HCT116 (cell line): Measurements from ENCODE around the gene PRKN. TPM values are rescaled to one million over a fixed set of nuclear protein-coding genes. Genes with fewer than 3 reads are reported as not detected.

Source experiments
- ATAC-seq: fragments of 200-7000 bp; cut with Tn5 transposase; 2 replicates; pipeline ENCODE4 v1.9.1; 2020; ENCODE audit warnings: mild to moderate bottlenecking, moderate library complexity
- BruUV-seq: library from RNA; stranded (reverse); fragments of 400-500 nt; replicated peaks from 2 replicates; lab custom pipeline; 2021; lab: Mats Ljungman, UMichigan
- CTCF ChIA-PET: fragments of 300-600 bp; sonication (Branson Sonifier 250); formaldehyde crosslinking; loops from one replicate; lab custom pipeline; 2021; ENCODE audit warnings: antibody characterized with exemption; lab: Charles Lee
- POLR2A ChIA-PET: fragments of 300-600, 350-600 bp; sonication (Branson Sonifier 250); formaldehyde crosslinking; loops from one replicate; lab custom pipeline; 2021; ENCODE audit warnings: antibody characterized with exemption; lab: Charles Lee
- RAD21 ChIA-PET, 2 experiments: fragments of 300-600 bp; sonication (Branson Sonifier 250); formaldehyde crosslinking; loops; one replicate each; lab custom pipeline; 2023; ENCODE audit warnings: low total read pairs in 2 of 2; ENCODE audit not compliant: uncharacterized antibody in 2 of 2, unreplicated experiment in 2 of 2, low non-redundant PET in 1 of 2; lab: Charles Lee
- DNase-seq: peaks from one replicate; pipeline ENCODE4 v3.0.0-alpha.2; 2010; ENCODE audit warnings: low read depth, low spot score
- H2AFZ ChIP-seq: fragments of 200-600 bp; shearing (Covaris generic), sonication (generic); 2 replicates; pipeline ENCODE4 v1.6.1; 2017; ENCODE audit warnings: low read depth, mixed run types, mixed read lengths, antibody characterized with exemption, low read length; ENCODE audit not compliant: poor library complexity, severe bottlenecking
- H3K27ac ChIP-seq: 2 replicates; pipeline ENCODE4 v1.5.1; 2012; ENCODE audit warnings: low read depth, low read length
- H3K27me3 ChIP-seq: fragments of 200-600 bp; sonication (generic); 2 replicates; pipeline ENCODE4 v1.6.1; 2016; ENCODE audit warnings: mixed run types, low read length, mixed read lengths; ENCODE audit not compliant: insufficient read depth
- H3K36me3 ChIP-seq, 2 experiments: fragments of 200-500 bp in 1 of 2; fragments of 200-600 bp in 1 of 2; sonication (Bioruptor generic) in 1 of 2; sonication (generic) in 1 of 2; 2 replicates each; pipeline versions ENCODE4 v1.5.1 to v1.6.1; 2014 to 2016; ENCODE audit warnings: low read length in 2 of 2, inconsistent platforms in 1 of 2, mixed read lengths in 1 of 2, mixed run types in 1 of 2; ENCODE audit not compliant: insufficient read depth in 2 of 2, control insufficient read depth in 1 of 2
- H3K4me1 ChIP-seq, 2 experiments: fragments of 200-600 bp in 1 of 2; sonication (generic) in 1 of 2; 2 replicates each; pipeline versions ENCODE4 v1.5.1 to v1.6.1; 2012 to 2017; ENCODE audit warnings: low read length in 2 of 2, inconsistent platforms in 1 of 2, mild to moderate bottlenecking in 1 of 2, mixed read lengths in 1 of 2, mixed run types in 1 of 2, moderate library complexity in 1 of 2; ENCODE audit not compliant: insufficient read depth in 2 of 2, control insufficient read depth in 1 of 2
- H3K4me2 ChIP-seq: fragments of 200-600 bp; sonication (generic); 2 replicates; pipeline ENCODE4 v1.6.1; 2017; ENCODE audit warnings: mixed run types, low read length, mixed read lengths
- H3K4me3 ChIP-seq, 2 experiments: fragments of 200-600 bp in 1 of 2; sonication (generic) in 1 of 2; replicated peaks in 1 of 2; 2 replicates each; pipeline ENCODE4 v1.5.1; 2011 to 2016; ENCODE audit warnings: low read length in 2 of 2, control low read depth in 1 of 2, low read depth in 1 of 2, mild to moderate bottlenecking in 1 of 2, mixed read lengths in 1 of 2, mixed run types in 1 of 2
- H3K79me2 ChIP-seq: fragments of 200-600 bp; sonication (generic); 2 replicates; pipeline ENCODE4 v1.6.1; 2017; ENCODE audit warnings: mild to moderate bottlenecking, mixed run types, low read length, moderate library complexity, mixed read lengths; ENCODE audit not compliant: insufficient read depth
- H3K9ac ChIP-seq: fragments of 200-600 bp; sonication (generic); 2 replicates; pipeline ENCODE4 v1.6.1; 2016; ENCODE audit warnings: low read length, mixed read lengths
- H3K9me2 ChIP-seq: fragments of 200-600 bp; sonication (generic), shearing (Covaris generic); 2 replicates; pipeline ENCODE4 v1.6.1; 2017; ENCODE audit warnings: mixed run types, mild to moderate bottlenecking, moderate library complexity; ENCODE audit not compliant: insufficient read depth
- H3K9me3 ChIP-seq, 2 experiments: fragments of 200-500 bp in 1 of 2; fragments of 200-600 bp in 1 of 2; sonication (Bioruptor generic) in 1 of 2; sonication (generic) in 1 of 2; 2 replicates each; pipeline ENCODE4 v1.6.1; 2014 to 2017; ENCODE audit warnings: low read length in 2 of 2, mixed read lengths in 2 of 2, inconsistent platforms in 1 of 2, low read depth in 1 of 2, mild to moderate bottlenecking in 1 of 2, mixed run types in 1 of 2, moderate library complexity in 1 of 2; ENCODE audit not compliant: control insufficient read depth in 1 of 2, insufficient read depth in 1 of 2
- H4K20me1 ChIP-seq: fragments of 200-600 bp; sonication (generic), shearing (Covaris generic); 2 replicates; pipeline ENCODE4 v1.6.1; 2017; ENCODE audit warnings: mixed run types, mild to moderate bottlenecking, moderate library complexity; ENCODE audit not compliant: insufficient read depth
- ELF1 ChIP-seq: IDR thresholded peaks from 2 replicates; pipeline ENCODE4 v1.6.1; 2012; ENCODE audit warnings: low read depth, borderline replicate concordance
- RAD21 ChIP-seq: IDR thresholded peaks from 2 replicates; pipeline ENCODE4 v1.6.1; 2012; ENCODE audit warnings: low read depth, mild to moderate bottlenecking
- SIN3A ChIP-seq: IDR thresholded peaks from 2 replicates; pipeline ENCODE4 v1.6.1; 2012; ENCODE audit warnings: low read depth
- SRF ChIP-seq: IDR thresholded peaks from 2 replicates; pipeline ENCODE4 v1.6.1; 2012; ENCODE audit warnings: low read depth
- ZFX ChIP-seq: fragments of 450-650 bp; IDR thresholded peaks from 2 replicates; pipeline ENCODE4 v1.6.1; 2017
- intact Hi-C: fragments of 100-400 bp; cut with micrococcal nuclease; formaldehyde crosslinking; loops from 2 replicates; pipeline ENCODE4 v1.10.0; 2022
- total RNA-seq: library from RNA; stranded (reverse); gene quantifications from one replicate; pipeline ENCODE4 v1.2.1, GENCODE V29; 2021; ENCODE audit not compliant: unreplicated experiment
- TF ChIP-seq, protein P1 (sequence below), 3 experiments: fragments of 200-600 bp in 1 of 3; sonication (generic) in 1 of 3; IDR thresholded peaks in 2 of 3; conservative IDR thresholded peaks in 1 of 3; 2 replicates each; pipeline ENCODE4 v1.5.1; 2012 to 2017; ENCODE audit warnings: low read depth in 2 of 3, low read length in 2 of 3, antibody characterized with exemption in 1 of 3, borderline replicate concordance in 1 of 3, control low read depth in 1 of 3, mild to moderate bottlenecking in 1 of 3, mixed read lengths in 1 of 3, mixed run types in 1 of 3, moderate library complexity in 1 of 3; ENCODE audit not compliant: insufficient read depth in 1 of 3
- TF ChIP-seq, protein P2 (sequence below): IDR thresholded peaks from 2 replicates; pipeline ENCODE4 v1.6.1; 2012; ENCODE audit warnings: low read depth
- TF ChIP-seq, protein P3 (sequence below): IDR thresholded peaks from 2 replicates; pipeline ENCODE4 v1.6.1; 2011; ENCODE audit warnings: mild to moderate bottlenecking, low read length, moderate library complexity; ENCODE audit not compliant: insufficient replicate concordance; ENCODE audit errors: extremely low read depth

Gene PRKN
- total RNA-seq, 1 experiment from 2014 or later: 2.6 TPM

DNA sequence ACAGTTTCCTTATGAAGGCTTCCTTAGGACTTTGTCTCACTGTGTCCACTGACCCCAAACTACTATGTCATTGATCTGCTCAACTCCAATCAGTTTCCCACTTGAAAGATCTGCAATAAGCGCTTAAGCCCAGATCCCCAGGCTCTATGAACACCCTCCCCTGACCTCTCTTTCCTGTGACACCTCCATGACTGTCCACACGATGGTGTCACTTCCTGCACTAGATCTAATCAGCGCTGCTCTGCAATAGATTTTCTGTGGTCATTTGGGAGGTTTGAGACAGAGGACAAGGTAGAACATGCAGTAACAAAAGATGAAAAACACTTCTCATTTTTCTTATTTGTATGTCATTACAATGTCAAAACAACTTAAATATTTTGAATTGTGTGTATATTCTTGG is 1149.1 kb downstream of the PRKN start:
- RAD21 ChIA-PET: no interaction called here
- H3K79me2 ChIP-seq: no peaks in the 10 kb centered on the region
- TF ChIP-seq ELF1 (no peak), RAD21 (peak; percentile 23; the same call in 1 of the 2 replicates)
- TF ChIP-seq, protein P1, sequence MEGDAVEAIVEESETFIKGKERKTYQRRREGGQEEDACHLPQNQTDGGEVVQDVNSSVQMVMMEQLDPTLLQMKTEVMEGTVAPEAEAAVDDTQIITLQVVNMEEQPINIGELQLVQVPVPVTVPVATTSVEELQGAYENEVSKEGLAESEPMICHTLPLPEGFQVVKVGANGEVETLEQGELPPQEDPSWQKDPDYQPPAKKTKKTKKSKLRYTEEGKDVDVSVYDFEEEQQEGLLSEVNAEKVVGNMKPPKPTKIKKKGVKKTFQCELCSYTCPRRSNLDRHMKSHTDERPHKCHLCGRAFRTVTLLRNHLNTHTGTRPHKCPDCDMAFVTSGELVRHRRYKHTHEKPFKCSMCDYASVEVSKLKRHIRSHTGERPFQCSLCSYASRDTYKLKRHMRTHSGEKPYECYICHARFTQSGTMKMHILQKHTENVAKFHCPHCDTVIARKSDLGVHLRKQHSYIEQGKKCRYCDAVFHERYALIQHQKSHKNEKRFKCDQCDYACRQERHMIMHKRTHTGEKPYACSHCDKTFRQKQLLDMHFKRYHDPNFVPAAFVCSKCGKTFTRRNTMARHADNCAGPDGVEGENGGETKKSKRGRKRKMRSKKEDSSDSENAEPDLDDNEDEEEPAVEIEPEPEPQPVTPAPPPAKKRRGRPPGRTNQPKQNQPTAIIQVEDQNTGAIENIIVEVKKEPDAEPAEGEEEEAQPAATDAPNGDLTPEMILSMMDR (IDR thresholded peaks at IDR 0.05 in 2 of 3, conservative IDR thresholded peaks at IDR 0.05 in 1 of 3; ENCODE audit: borderline replicate concordance in 1 of 3, insufficient read depth in 1 of 3, low read depth in 2 of 3, low read length in 2 of 3): 0 out of 6 replicates have a peak, but pooled peaks of 1 of the 3 experiments have one; percentile 14
- TF ChIP-seq, all 23 proteins: peak for 2
- Histone ChIP-seq H3K27me3 (no peaks in the 10 kb centered on the region), H3K4me2 (no peak overlapping the region), H3K9me2 (no peaks in the 10 kb centered on the region), H3K36me3 (no peaks in the 10 kb centered on the region), H3K9ac (no peak overlapping the region), H3K27ac (no peak overlapping the region), H3K4me3 (no peak overlapping the region), H4K20me1 (no peaks in the 10 kb centered on the region), H3K4me1 (no peaks in the 10 kb centered on the region), H3K9me3 (no peaks in the 10 kb centered on the region), H2AFZ (peak overlapping the region; percentile 60)
- ChIA-PET CTCF (no interaction called here), POLR2A (no interaction called here)
- DNase-seq (no peak), ATAC-seq (peak; percentile 68)
- no TSS peak for BruUV-seq
- intact Hi-C loops: no loop called here

DNA sequence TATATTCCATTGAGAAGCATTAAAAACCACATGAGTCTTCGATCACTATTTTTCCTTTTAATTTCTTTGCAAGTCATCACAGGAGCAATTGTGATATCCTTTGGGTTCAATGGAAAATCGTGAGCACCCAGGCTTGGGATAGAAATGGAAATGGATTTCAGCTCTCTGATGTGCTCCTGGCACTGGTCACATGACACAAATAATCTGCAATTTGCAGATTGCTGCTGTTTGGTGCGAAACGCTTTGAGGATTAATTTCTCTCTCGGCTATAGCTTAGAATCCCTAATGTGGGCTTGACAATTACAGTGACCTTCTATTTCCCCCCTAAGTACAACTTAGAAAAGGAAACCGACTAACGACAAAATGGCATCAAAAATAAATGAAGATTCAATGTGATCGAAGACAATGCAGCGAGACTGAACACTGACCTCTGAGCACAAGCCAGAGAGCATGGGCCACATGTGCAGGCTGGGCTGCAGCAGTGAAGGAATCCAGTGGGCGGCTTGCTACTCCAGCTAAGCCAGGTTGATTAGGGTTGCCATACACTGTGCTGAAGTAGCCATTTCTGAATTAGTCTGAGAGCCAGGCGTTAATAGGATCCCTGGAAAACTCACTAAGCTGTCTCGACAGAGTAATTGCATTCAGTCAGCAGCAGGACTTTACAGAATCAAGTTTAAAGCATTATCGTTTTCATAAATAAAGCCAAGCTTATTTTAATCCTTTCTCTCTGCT is 1151.9 kb downstream of the PRKN start:
- H3K9me3 ChIP-seq: no peaks in the 10 kb centered on the region
- RAD21 ChIA-PET: no interaction called here
- CTCF ChIA-PET: no interaction called here
- H3K79me2 ChIP-seq: no peaks in the 10 kb centered on the region
- ATAC-seq (peak; percentile 30; the same call in 1 of the 2 replicates), DNase-seq (no peak)
- no peak overlapping the region for H3K4me2 ChIP-seq
- H3K27ac ChIP-seq: no peak overlapping the region
- H3K36me3 ChIP-seq: no peaks in the 10 kb centered on the region
- no peaks in the 10 kb centered on the region for H4K20me1 ChIP-seq
- no peaks in the 10 kb centered on the region for H3K4me1 ChIP-seq
- TF ChIP-seq ZFX: no peak
- no peak for TF ChIP-seq ELF1
- TF ChIP-seq SIN3A: no peak
- TF ChIP-seq, protein P2, sequence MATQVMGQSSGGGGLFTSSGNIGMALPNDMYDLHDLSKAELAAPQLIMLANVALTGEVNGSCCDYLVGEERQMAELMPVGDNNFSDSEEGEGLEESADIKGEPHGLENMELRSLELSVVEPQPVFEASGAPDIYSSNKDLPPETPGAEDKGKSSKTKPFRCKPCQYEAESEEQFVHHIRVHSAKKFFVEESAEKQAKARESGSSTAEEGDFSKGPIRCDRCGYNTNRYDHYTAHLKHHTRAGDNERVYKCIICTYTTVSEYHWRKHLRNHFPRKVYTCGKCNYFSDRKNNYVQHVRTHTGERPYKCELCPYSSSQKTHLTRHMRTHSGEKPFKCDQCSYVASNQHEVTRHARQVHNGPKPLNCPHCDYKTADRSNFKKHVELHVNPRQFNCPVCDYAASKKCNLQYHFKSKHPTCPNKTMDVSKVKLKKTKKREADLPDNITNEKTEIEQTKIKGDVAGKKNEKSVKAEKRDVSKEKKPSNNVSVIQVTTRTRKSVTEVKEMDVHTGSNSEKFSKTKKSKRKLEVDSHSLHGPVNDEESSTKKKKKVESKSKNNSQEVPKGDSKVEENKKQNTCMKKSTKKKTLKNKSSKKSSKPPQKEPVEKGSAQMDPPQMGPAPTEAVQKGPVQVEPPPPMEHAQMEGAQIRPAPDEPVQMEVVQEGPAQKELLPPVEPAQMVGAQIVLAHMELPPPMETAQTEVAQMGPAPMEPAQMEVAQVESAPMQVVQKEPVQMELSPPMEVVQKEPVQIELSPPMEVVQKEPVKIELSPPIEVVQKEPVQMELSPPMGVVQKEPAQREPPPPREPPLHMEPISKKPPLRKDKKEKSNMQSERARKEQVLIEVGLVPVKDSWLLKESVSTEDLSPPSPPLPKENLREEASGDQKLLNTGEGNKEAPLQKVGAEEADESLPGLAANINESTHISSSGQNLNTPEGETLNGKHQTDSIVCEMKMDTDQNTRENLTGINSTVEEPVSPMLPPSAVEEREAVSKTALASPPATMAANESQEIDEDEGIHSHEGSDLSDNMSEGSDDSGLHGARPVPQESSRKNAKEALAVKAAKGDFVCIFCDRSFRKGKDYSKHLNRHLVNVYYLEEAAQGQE: no peak
- TF ChIP-seq, protein P3, sequence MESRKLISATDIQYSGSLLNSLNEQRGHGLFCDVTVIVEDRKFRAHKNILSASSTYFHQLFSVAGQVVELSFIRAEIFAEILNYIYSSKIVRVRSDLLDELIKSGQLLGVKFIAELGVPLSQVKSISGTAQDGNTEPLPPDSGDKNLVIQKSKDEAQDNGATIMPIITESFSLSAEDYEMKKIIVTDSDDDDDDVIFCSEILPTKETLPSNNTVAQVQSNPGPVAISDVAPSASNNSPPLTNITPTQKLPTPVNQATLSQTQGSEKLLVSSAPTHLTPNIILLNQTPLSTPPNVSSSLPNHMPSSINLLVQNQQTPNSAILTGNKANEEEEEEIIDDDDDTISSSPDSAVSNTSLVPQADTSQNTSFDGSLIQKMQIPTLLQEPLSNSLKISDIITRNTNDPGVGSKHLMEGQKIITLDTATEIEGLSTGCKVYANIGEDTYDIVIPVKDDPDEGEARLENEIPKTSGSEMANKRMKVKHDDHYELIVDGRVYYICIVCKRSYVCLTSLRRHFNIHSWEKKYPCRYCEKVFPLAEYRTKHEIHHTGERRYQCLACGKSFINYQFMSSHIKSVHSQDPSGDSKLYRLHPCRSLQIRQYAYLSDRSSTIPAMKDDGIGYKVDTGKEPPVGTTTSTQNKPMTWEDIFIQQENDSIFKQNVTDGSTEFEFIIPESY: no peak
- TF ChIP-seq SRF: no peak
- TF ChIP-seq RAD21: no peak
- no peaks in the 10 kb centered on the region for H3K27me3 ChIP-seq
- H3K9me2 ChIP-seq: no peaks in the 10 kb centered on the region
- no peak overlapping the region for H3K4me3 ChIP-seq
- POLR2A ChIA-PET: no interaction called here
- no peak overlapping the region for H2AFZ ChIP-seq
- intact Hi-C loops: no loop called here
- H3K9ac ChIP-seq: no peak overlapping the region
- BruUV-seq: no TSS peak
